Keratinocyte (primary cell): ENCODE data around the gene ODAD2. TPM values are rescaled to one million over a fixed set of nuclear protein-coding genes. Genes with fewer than 3 reads are reported as not detected.

ENCODE experiments used
- DNase-seq: peaks from one replicate; pipeline ENCODE4 v3.0.0-alpha.2; 2011; ENCODE audit warnings: low read depth, missing footprints, low spot score
- FAIRE-seq: peaks from 2 replicates; lab custom pipeline; 2011; peaks lifted over from hg19 to GRCh38; lab: Jason Lieb, UNC
- H2AFZ ChIP-seq: 2 replicates; pipeline ENCODE4 v1.6.0; 2012; ENCODE audit warnings: low read length, control low read depth, inconsistent platforms; ENCODE audit not compliant: control insufficient read depth
- H3K27ac ChIP-seq: 2 replicates; pipeline ENCODE4 v1.5.1; 2011; ENCODE audit warnings: low read length; ENCODE audit not compliant: control insufficient read depth, insufficient read depth
- H3K27me3 ChIP-seq: 3 replicates; pipeline ENCODE4 v1.6.0; 2011; ENCODE audit warnings: low read length; ENCODE audit not compliant: control insufficient read depth, insufficient read depth; ENCODE audit errors: extremely low read depth
- H3K36me3 ChIP-seq, 2 experiments: 2 replicates in 1 of 2; 3 replicates in 1 of 2; pipeline ENCODE4 v1.5.1; 2011; ENCODE audit warnings: low read length in 2 of 2, mild to moderate bottlenecking in 1 of 2; ENCODE audit not compliant: control insufficient read depth in 2 of 2, insufficient read depth in 2 of 2; ENCODE audit errors: extremely low read depth in 1 of 2
- H3K4me1 ChIP-seq: 3 replicates; pipeline ENCODE4 v1.5.1; 2011; ENCODE audit warnings: low read length; ENCODE audit not compliant: control insufficient read depth, insufficient read depth; ENCODE audit errors: extremely low read depth
- H3K4me2 ChIP-seq: 3 replicates; pipeline ENCODE4 v1.6.0; 2011; ENCODE audit warnings: low read depth, low read length; ENCODE audit not compliant: control insufficient read depth, insufficient read depth; ENCODE audit errors: extremely low read depth
- H3K4me3 ChIP-seq, 3 experiments: fragments of 200-600 bp in 1 of 3; sonication (generic) in 1 of 3; 2 replicates in 2 of 3; 3 replicates in 1 of 3; pipeline ENCODE4 v1.5.1; 2011 to 2016; ENCODE audit warnings: low read length in 3 of 3, mild to moderate bottlenecking in 3 of 3, control low read depth in 2 of 3, inconsistent platforms in 1 of 3, low read depth in 1 of 3, mixed read lengths in 1 of 3, mixed run types in 1 of 3, moderate library complexity in 1 of 3; ENCODE audit not compliant: control insufficient read depth in 2 of 3, insufficient read depth in 2 of 3; ENCODE audit errors: extremely low read depth in 1 of 3
- H3K79me2 ChIP-seq: 2 replicates; pipeline ENCODE4 v1.6.0; 2012; ENCODE audit warnings: low read length; ENCODE audit not compliant: control insufficient read depth, insufficient read depth
- H3K9ac ChIP-seq: 3 replicates; pipeline ENCODE4 v1.6.0; 2011; ENCODE audit warnings: low read length; ENCODE audit not compliant: control insufficient read depth, insufficient read depth; ENCODE audit errors: extremely low read depth
- H3K9me1 ChIP-seq: 3 replicates; pipeline ENCODE4 v1.6.0; 2011; ENCODE audit warnings: low read length; ENCODE audit not compliant: control insufficient read depth, insufficient read depth; ENCODE audit errors: extremely low read depth
- H3K9me3 ChIP-seq: 2 replicates; pipeline ENCODE4 v1.5.1; 2012; ENCODE audit warnings: low read depth, low read length; ENCODE audit not compliant: control insufficient read depth
- H4K20me1 ChIP-seq: 3 replicates; pipeline ENCODE4 v1.6.0; 2011; ENCODE audit warnings: low read length; ENCODE audit not compliant: control insufficient read depth, insufficient read depth; ENCODE audit errors: extremely low read depth
- CTCF ChIP-seq, 3 experiments: IDR thresholded peaks in 1 of 3; conservative IDR thresholded peaks in 1 of 3; optimal IDR thresholded peaks in 1 of 3; 2 replicates in 2 of 3; 3 replicates in 1 of 3; pipeline versions ENCODE3 to v1.5.1; 2011; ENCODE audit warnings: low read length in 3 of 3, mild to moderate bottlenecking in 3 of 3, moderate library complexity in 2 of 3, control low read depth in 1 of 3, inconsistent platforms in 1 of 3; ENCODE audit not compliant: insufficient read depth in 2 of 3; ENCODE audit errors: extremely low read depth in 1 of 3
- EZH2 ChIP-seq: IDR thresholded peaks from one replicate; pipeline ENCODE4 v1.6.1; 2012; ENCODE audit warnings: inconsistent platforms, mild to moderate bottlenecking, low read length, moderate library complexity
- dilution Hi-C: fragments of 300-500 bp; cut with MboI; formaldehyde crosslinking; loops from one replicate; pipeline ENCODE4 v1.7.0; 2020; ENCODE audit warnings: low sequenced_read_pairs; ENCODE audit not compliant: extremely low pct_ligation_motif_present
- polyA plus RNA-seq, 5 experiments: library from polyadenylated mRNA; depleted of rRNA in 3 of 5; stranded (reverse) in 3 of 5; stranded (forward) in 1 of 5; unstranded in 1 of 5; fragments of >200 nt; gene quantifications; 1 replicate in 1 of 5; 2 replicates in 3 of 5; 3 replicates in 1 of 5; pipeline versions ENCODE4 v1.2.1 to v1.2.3, GENCODE V29; 2011 to 2012; ENCODE audit warnings: missing spikeins in 2 of 5, low read depth in 1 of 5, low replicate concordance in 1 of 5

Gene ODAD2
- polyA plus RNA-seq, 1 donor (not counting 4 experiments of a cell fraction or from before 2014, with no cell fraction given) = not detected

- no peak for FAIRE-seq
- dilution Hi-C loops = no loop called here
- H3K27me3 ChIP-seq = no peaks in the 10 kb centered on the region
Observed at GRCh38 chr10:27947540-27947939, 51.3 kb downstream of the ODAD2 start.

GRCh38 chr10:27944005-27944404 is 54.9 kb downstream of the ODAD2 start:
- H2AFZ ChIP-seq = no peak overlapping the region
- no peak for DNase-seq
- H3K27me3 ChIP-seq = no peaks in the 10 kb centered on the region
- H3K27ac ChIP-seq = no peak overlapping the region
- H3K4me1 ChIP-seq = no peaks in the 10 kb centered on the region
- H3K4me2 ChIP-seq = no peak overlapping the region
- TF ChIP-seq CTCF (optimal IDR thresholded peaks at IDR 0.05 in 1 of 3, IDR thresholded peaks at IDR 0.05 in 1 of 3, conservative IDR thresholded peaks at IDR 0.05 in 1 of 3; ENCODE audit: extremely low read depth in 1 of 3, insufficient read depth in 2 of 3, low read length in 3 of 3) (no peak), EZH2 (no peak)
- no peaks in the 10 kb centered on the region for H4K20me1 ChIP-seq
- no peaks in the 10 kb centered on the region for H3K9me3 ChIP-seq
- no peaks in the 10 kb centered on the region for H3K36me3 ChIP-seq
- H3K79me2 ChIP-seq = no peaks in the 10 kb centered on the region
- no peak overlapping the region for H3K4me3 ChIP-seq
- no peak for FAIRE-seq
- no peaks in the 10 kb centered on the region for H3K9me1 ChIP-seq
- H3K9ac ChIP-seq = no peak overlapping the region
- dilution Hi-C loops = no loop called here

More at GRCh38 chr10:27947540-27947939, 51.3 kb downstream of the ODAD2 start:
- Histone ChIP-seq H3K4me2 (no peak overlapping the region), H3K27ac (no peak overlapping the region), H3K79me2 (no peaks in the 10 kb centered on the region), H3K9me1 (no peaks in the 10 kb centered on the region), H4K20me1 (no peaks in the 10 kb centered on the region), H2AFZ (no peak overlapping the region), H3K9ac (no peak overlapping the region), H3K4me1 (no peaks in the 10 kb centered on the region), H3K9me3 (no peaks in the 10 kb centered on the region), H3K36me3 (no peaks in the 10 kb centered on the region), H3K4me3 (no peak overlapping the region)
- DNase-seq = no peak
- no peak for TF ChIP-seq CTCF (optimal IDR thresholded peaks at IDR 0.05 in 1 of 3, IDR thresholded peaks at IDR 0.05 in 1 of 3, conservative IDR thresholded peaks at IDR 0.05 in 1 of 3; ENCODE audit: extremely low read depth in 1 of 3, insufficient read depth in 2 of 3, low read length in 3 of 3)
- no peak for TF ChIP-seq EZH2
